Measurements from ENCODE around the gene BMP7.

Gene BMP7

GRCh38 chr20:57147185-57147584, 119.3 kb downstream of the BMP7 start:
- no peak overlapping the region for H3K4me3 Mint-ChIP-seq
- H3K9me3 Mint-ChIP-seq = peaks cover 7% of the 10 kb centered on the region
- H3K36me3 Mint-ChIP-seq (ENCODE audit: low read depth) = no peaks in the 10 kb centered on the region
- no peak overlapping the region for H3K27ac Mint-ChIP-seq
- H3K4me1 Mint-ChIP-seq = peaks cover 16% of the 10 kb centered on the region
- H3K27me3 Mint-ChIP-seq (ENCODE audit: low read depth) = peaks cover 36% of the 10 kb centered on the region
- TF ChIP-seq CTCF (IDR thresholded peaks at IDR 0.05; ENCODE audit: unreplicated experiment in 3 of 3) = no peak

GRCh38 chr20:57146155-57146554, 120.3 kb downstream of the BMP7 start:
- Mint-ChIP-seq H3K4me1 (peaks cover 16% of the 10 kb centered on the region), H3K4me3 (no peak overlapping the region), H3K27me3 (ENCODE audit: low read depth) (peaks cover 36% of the 10 kb centered on the region), H3K27ac (no peak overlapping the region), H3K36me3 (ENCODE audit: low read depth) (no peaks in the 10 kb centered on the region), H3K9me3 (peaks cover 3% of the 10 kb centered on the region)
- TF ChIP-seq CTCF (IDR thresholded peaks at IDR 0.05; ENCODE audit: unreplicated experiment in 3 of 3) = no peak

GRCh38 chr20:57145089-57145631, 121.3 kb downstream of the BMP7 start:
- peaks cover 16% of the 10 kb centered on the region for H3K4me1 Mint-ChIP-seq
- peaks cover 36% of the 10 kb centered on the region for H3K27me3 Mint-ChIP-seq (ENCODE audit: low read depth)
- no peaks in the 10 kb centered on the region for H3K36me3 Mint-ChIP-seq (ENCODE audit: low read depth)
- H3K4me3 Mint-ChIP-seq = no peak overlapping the region
- peaks cover 3% of the 10 kb centered on the region for H3K9me3 Mint-ChIP-seq
- no peak for TF ChIP-seq CTCF (IDR thresholded peaks at IDR 0.05; ENCODE audit: unreplicated experiment in 3 of 3)
- no peak overlapping the region for H3K27ac Mint-ChIP-seq

- Mint-ChIP-seq H3K4me3 (no peak overlapping the region), H3K27me3 (ENCODE audit: low read depth) (peaks cover 27% of the 10 kb centered on the region), H3K27ac (no peak overlapping the region)
Measured at GRCh38 chr20:57143173-57143572, 123.3 kb downstream of the BMP7 start.

GRCh38 chr20:57142667-57143066, 123.8 kb downstream of the BMP7 start:
- TF ChIP-seq CTCF (IDR thresholded peaks at IDR 0.05; ENCODE audit: unreplicated experiment in 3 of 3) = no peak
- no peak overlapping the region for H3K27ac Mint-ChIP-seq

More at GRCh38 chr20:57143173-57143572, 123.3 kb downstream of the BMP7 start:
- peaks cover 8% of the 10 kb centered on the region for H3K4me1 Mint-ChIP-seq
- H3K9me3 Mint-ChIP-seq = peaks cover 3% of the 10 kb centered on the region
- no peak for TF ChIP-seq CTCF (IDR thresholded peaks at IDR 0.05; ENCODE audit: unreplicated experiment in 3 of 3)
- H3K36me3 Mint-ChIP-seq (ENCODE audit: low read depth) = no peaks in the 10 kb centered on the region

GRCh38 chr20:57141492-57141891, 124.9 kb downstream of the BMP7 start:
- Mint-ChIP-seq H3K27me3 (ENCODE audit: low read depth) (peaks cover 22% of the 10 kb centered on the region), H3K36me3 (ENCODE audit: low read depth) (no peaks in the 10 kb centered on the region), H3K4me3 (no peak overlapping the region), H3K9me3 (peaks cover 3% of the 10 kb centered on the region), H3K27ac (no peak overlapping the region), H3K4me1 (peaks cover 4% of the 10 kb centered on the region)
- TF ChIP-seq CTCF (IDR thresholded peaks at IDR 0.05; ENCODE audit: unreplicated experiment in 3 of 3) = no peak

More at GRCh38 chr20:57142667-57143066, 123.8 kb downstream of the BMP7 start:
- H3K4me1 Mint-ChIP-seq = peaks cover 4% of the 10 kb centered on the region
- H3K36me3 Mint-ChIP-seq (ENCODE audit: low read depth) = no peaks in the 10 kb centered on the region
- H3K27me3 Mint-ChIP-seq (ENCODE audit: low read depth) = peaks cover 26% of the 10 kb centered on the region
- no peak overlapping the region for H3K4me3 Mint-ChIP-seq
- peaks cover 3% of the 10 kb centered on the region for H3K9me3 Mint-ChIP-seq
